T-cell (primary cell): ENCODE results near the gene ALPP. TPM values are rescaled to one million over a fixed set of nuclear protein-coding genes. Genes with fewer than 3 reads are reported as not detected.

Experiments
- ATAC-seq, 4 experiments: fragments of 200-7000 bp in 3 of 4; fragments of 150-1000 bp in 1 of 4; cut with Tn5 transposase; replicated peaks in 1 of 4; 1 replicate in 3 of 4; 2 replicates in 1 of 4; pipeline ENCODE4 v1.10.0; 2021; ENCODE audit warnings: moderate library complexity in 3 of 4, mild to moderate bottlenecking in 2 of 4, moderate number of reproducible peaks in 1 of 4
- CTCF ChIA-PET, 2 donors: fragments of 300-600 bp; sonication (Branson Sonifier 250); formaldehyde crosslinking; loops; one replicate each; lab custom pipeline; 2022; ENCODE audit warnings: antibody characterized with exemption in 2 of 2; lab: Charles Lee
- POLR2A ChIA-PET, 2 donors: fragments of 300-600 bp; sonication (Branson Sonifier 250); formaldehyde crosslinking; loops; one replicate each; lab custom pipeline; 2022; ENCODE audit warnings: antibody characterized with exemption in 2 of 2; lab: Charles Lee
- DNase-seq, 35 experiments: peaks; one replicate each; pipeline versions ENCODE4 v3.0.0 to v3.0.0-alpha.2; 2013 to 2023
- H3K27ac ChIP-seq: one replicate; pipeline ENCODE4 v1.5.1; 2013; ENCODE audit warnings: low read length
- H3K27me3 ChIP-seq, 2 experiments: replicated peaks in 1 of 2; 1 replicate in 1 of 2; 2 replicates in 1 of 2; pipeline versions ENCODE4 v1.6.1 to v1.7.0; 2013; ENCODE audit warnings: low read length in 1 of 2, mixed read lengths in 1 of 2; ENCODE audit not compliant: control insufficient read depth in 2 of 2, insufficient read depth in 2 of 2; ENCODE audit errors: extremely low read depth in 1 of 2
- H3K36me3 ChIP-seq, 2 donors: 1 replicate in 1 of 2; 2 replicates in 1 of 2; pipeline versions ENCODE4 v1.6.1 to v1.7.0; 2013; ENCODE audit warnings: low read length in 1 of 2; ENCODE audit not compliant: control insufficient read depth in 2 of 2, insufficient read depth in 1 of 2; ENCODE audit errors: extremely low read depth in 1 of 2
- H3K4me1 ChIP-seq, 2 experiments: 1 replicate in 1 of 2; 2 replicates in 1 of 2; pipeline versions ENCODE4 v1.6.1 to v1.7.0; 2013; ENCODE audit warnings: low read length in 2 of 2, mixed read lengths in 1 of 2; ENCODE audit not compliant: insufficient read depth in 2 of 2, control insufficient read depth in 1 of 2; ENCODE audit errors: extremely low read depth in 1 of 2
- H3K4me3 ChIP-seq, 2 donors: 1 replicate in 1 of 2; 2 replicates in 1 of 2; pipeline versions ENCODE4 v1.5.1 to v1.7.0; 2013; ENCODE audit warnings: mild to moderate bottlenecking in 2 of 2, low read length in 1 of 2, moderate library complexity in 1 of 2; ENCODE audit not compliant: control insufficient read depth in 1 of 2; ENCODE audit errors: extremely low read depth in 1 of 2
- H3K9me3 ChIP-seq: 2 replicates; pipeline ENCODE4 v1.7.0; 2013
- H3K27ac Mint-ChIP-seq, 2 donors: one replicate each; pipeline ENCODE4 v1.8.0; 2020 to 2021; ENCODE audit warnings: mild to moderate bottlenecking in 2 of 2, mixed read lengths in 2 of 2
- H3K27me3 Mint-ChIP-seq, 2 donors: one replicate each; pipeline ENCODE4 v1.8.0; 2021 to 2022; ENCODE audit warnings: mixed read lengths in 2 of 2
- H3K36me3 Mint-ChIP-seq: one replicate; pipeline ENCODE4 v1.8.0; 2021; ENCODE audit warnings: mixed read lengths
- H3K4me1 Mint-ChIP-seq, 3 donors: one replicate each; pipeline ENCODE4 v1.8.0; 2020 to 2022; ENCODE audit warnings: mixed read lengths in 3 of 3, mild to moderate bottlenecking in 1 of 3
- H3K4me3 Mint-ChIP-seq, 3 donors: one replicate each; pipeline ENCODE4 v1.8.0; 2020 to 2022; ENCODE audit warnings: mild to moderate bottlenecking in 3 of 3, mixed read lengths in 3 of 3, moderate library complexity in 3 of 3
- H3K9me3 Mint-ChIP-seq, 3 donors: one replicate each; pipeline ENCODE4 v1.8.0; 2020 to 2022; ENCODE audit warnings: mixed read lengths in 3 of 3
- WGBS: methylation state at CpG from one replicate; pipeline ENCODE4 v1.1.5; 2013; ENCODE audit warnings: missing lambda C conversion rate; ENCODE audit not compliant: insufficient coverage; 5-methylcytosine and 5-hydroxymethylcytosine counted together
- total RNA-seq, 35 experiments: library from RNA in 6 of 35; stranded (reverse) in 6 of 35; fragments of 120-200 nt in 1 of 35; gene quantifications; one replicate each; pipeline versions ENCODE4 v1.2.1 to v1.2.4 and lab custom pipeline; 2013 to 2026

ALPP gene
- total RNA-seq, 5 donors from 2014 or later (not counting 1 experiment from before 2014, with no cell fraction given) = 0.16 TPM; not detected in 4

DNA sequence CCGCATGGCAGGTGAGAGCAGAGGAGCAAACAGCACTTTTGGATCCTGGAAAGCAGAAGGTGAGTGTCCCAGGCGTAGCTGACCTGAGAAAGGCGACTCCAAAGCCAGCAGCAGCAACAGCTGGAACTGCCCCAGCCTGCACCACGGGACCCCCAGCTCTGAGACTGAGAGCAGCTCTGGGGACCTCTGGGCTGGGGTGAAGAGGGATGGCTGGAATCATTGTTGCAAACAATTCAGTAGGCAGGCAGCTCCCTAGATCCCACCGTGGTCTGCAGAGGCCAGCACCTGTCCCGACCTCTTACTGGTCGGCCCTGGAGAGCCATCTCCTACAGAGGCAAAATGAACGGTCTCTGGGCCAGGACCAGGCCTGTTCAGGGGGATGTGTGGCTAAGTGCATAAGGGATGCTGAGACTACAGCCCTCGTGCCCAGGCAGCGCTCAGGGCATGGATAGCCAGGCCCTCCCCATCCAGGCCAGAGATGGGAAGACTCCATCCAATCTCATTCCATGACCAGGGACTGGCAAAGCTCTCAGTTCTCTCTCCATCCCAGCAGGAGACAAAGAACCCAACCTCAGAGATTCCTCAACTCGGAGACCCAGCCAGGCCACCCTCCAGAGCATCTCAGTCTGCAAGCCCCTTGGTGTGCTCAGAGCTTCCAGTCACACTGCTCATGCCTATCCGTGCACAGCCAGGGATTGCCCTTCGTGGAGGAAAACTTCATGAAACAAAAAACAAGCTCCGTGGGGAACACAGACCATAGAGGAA is 38.2 kb upstream of the ALPP start:
- POLR2A ChIA-PET = no interaction called here
- no peaks in the 10 kb centered on the region for H3K9me3 ChIP-seq
- H3K36me3 ChIP-seq = peaks cover 3 to 8% of the 10 kb centered on the region in 2 donors
- no peak for ATAC-seq
- DNase-seq = peak in 1 of 35 experiments; percentile 2
- CTCF ChIA-PET = interaction anchor here in 1 of 2 donors (0.9 kb wide), 1 partner anchor 39 kb away, joined by 3 read pairs; no protein-coding TSS in a partner anchor
- H3K4me1 ChIP-seq = no peaks in the 10 kb centered on the region
- Mint-ChIP-seq H3K36me3 (no peaks in the 10 kb centered on the region), H3K27me3 (no peaks in the 10 kb centered on the region), H3K4me1 (peaks cover 5 to 14% (median 6%) of the 10 kb centered on the region in 3 donors), H3K9me3 (no peaks in the 10 kb centered on the region), H3K4me3 (no peak overlapping the region), H3K27ac (peak overlapping the region in 1 of 2 donors; percentile 14)
- no peak overlapping the region for H3K27ac ChIP-seq
- 98% methylated on average over 9 of the region's 14 CpGs for WGBS
- H3K4me3 ChIP-seq = no peak overlapping the region
- H3K27me3 ChIP-seq = peaks cover 0 to 2% of the 10 kb centered on the region in 2 experiments

DNA sequence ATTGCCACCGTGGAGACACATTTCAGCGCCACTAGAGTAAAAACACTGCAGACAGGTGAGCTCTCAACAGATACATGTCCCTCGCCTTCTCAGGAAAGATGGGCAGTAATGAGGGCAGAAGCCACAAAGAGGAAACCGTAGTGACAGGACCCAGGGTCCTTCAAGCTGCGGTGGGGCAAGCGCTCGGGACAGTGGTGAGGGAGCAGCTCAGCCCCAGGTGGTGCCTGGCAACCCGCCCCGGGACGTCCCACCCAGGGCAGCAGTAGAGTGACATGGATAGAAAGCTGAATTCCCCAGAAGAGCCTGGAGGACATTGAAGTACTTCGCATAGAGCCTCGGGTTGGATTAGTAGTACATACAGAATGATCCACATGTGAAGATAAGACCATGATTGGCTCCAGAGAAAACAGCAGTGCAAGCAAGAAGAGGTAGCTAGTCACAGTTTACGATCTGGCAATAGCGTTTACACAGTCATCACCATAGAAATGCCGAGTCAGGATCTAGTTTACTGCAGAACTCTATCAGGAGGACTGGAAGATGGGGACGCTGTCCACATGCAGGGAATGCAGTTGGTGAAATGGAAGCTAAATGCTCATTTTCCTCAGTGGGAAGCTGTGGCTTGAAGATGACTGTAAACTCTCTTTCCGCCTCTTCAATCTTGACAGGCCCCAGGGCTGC is 37.4 kb upstream of the ALPP start:
- H3K9me3 ChIP-seq = no peaks in the 10 kb centered on the region
- H3K27ac ChIP-seq = no peak overlapping the region
- no peaks in the 10 kb centered on the region for H3K27me3 Mint-ChIP-seq
- ChIA-PET CTCF (no interaction called here), POLR2A (no interaction called here)
- H3K36me3 ChIP-seq = peaks cover under 1 to 4% of the 10 kb centered on the region in 2 donors
- no peak overlapping the region for H3K4me3 ChIP-seq
- H3K27ac Mint-ChIP-seq = no peak overlapping the region
- H3K27me3 ChIP-seq = peaks cover 0 to 2% of the 10 kb centered on the region in 2 experiments
- DNase-seq (peak in 1 of 35 experiments; percentile 1), ATAC-seq (no peak)
- no peaks in the 10 kb centered on the region for H3K4me1 ChIP-seq
- H3K9me3 Mint-ChIP-seq = no peaks in the 10 kb centered on the region
- WGBS = 94% methylated on average over 16 of the region's 17 CpGs
- peaks cover 5 to 14% (median 6%) of the 10 kb centered on the region in 3 donors for H3K4me1 Mint-ChIP-seq
- no peak overlapping the region for H3K4me3 Mint-ChIP-seq
- H3K36me3 Mint-ChIP-seq = no peaks in the 10 kb centered on the region

DNA sequence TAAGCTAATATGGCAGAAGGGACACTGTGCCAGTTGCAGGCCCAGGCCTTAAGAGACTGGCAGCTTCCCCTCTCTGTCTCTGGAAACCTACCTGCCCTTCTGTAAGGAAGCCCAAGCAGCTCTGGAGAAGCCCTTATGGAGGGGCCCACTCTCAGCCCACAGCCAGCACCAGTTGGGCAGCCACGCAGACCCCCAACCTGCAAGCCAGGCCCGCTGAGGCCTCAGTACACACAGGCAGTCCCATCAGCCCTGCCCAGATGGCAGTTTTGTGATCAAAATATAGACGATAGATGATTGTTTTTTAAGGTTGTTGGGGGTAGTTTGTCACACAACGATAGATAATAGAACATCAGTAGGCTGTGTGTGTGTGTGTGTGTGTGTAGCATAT is 36.8 kb upstream of the ALPP start:
- Mint-ChIP-seq H3K27ac (no peak overlapping the region), H3K27me3 (no peaks in the 10 kb centered on the region), H3K9me3 (no peaks in the 10 kb centered on the region), H3K36me3 (no peaks in the 10 kb centered on the region), H3K4me3 (no peak overlapping the region), H3K4me1 (peaks cover 5 to 14% (median 6%) of the 10 kb centered on the region in 3 donors)
- no peaks in the 10 kb centered on the region for H3K4me1 ChIP-seq
- no peak overlapping the region for H3K4me3 ChIP-seq
- H3K27me3 ChIP-seq = peaks cover 0 to 2% of the 10 kb centered on the region in 2 experiments
- no peaks in the 10 kb centered on the region for H3K9me3 ChIP-seq
- 100% methylated on average over 1 of the region's 4 CpGs for WGBS
- H3K27ac ChIP-seq = no peak overlapping the region
- ATAC-seq (no peak), DNase-seq (no peak)
- ChIA-PET CTCF (no interaction called here), POLR2A (no interaction called here)
- peaks cover 0 to 1% of the 10 kb centered on the region in 2 donors for H3K36me3 ChIP-seq

DNA sequence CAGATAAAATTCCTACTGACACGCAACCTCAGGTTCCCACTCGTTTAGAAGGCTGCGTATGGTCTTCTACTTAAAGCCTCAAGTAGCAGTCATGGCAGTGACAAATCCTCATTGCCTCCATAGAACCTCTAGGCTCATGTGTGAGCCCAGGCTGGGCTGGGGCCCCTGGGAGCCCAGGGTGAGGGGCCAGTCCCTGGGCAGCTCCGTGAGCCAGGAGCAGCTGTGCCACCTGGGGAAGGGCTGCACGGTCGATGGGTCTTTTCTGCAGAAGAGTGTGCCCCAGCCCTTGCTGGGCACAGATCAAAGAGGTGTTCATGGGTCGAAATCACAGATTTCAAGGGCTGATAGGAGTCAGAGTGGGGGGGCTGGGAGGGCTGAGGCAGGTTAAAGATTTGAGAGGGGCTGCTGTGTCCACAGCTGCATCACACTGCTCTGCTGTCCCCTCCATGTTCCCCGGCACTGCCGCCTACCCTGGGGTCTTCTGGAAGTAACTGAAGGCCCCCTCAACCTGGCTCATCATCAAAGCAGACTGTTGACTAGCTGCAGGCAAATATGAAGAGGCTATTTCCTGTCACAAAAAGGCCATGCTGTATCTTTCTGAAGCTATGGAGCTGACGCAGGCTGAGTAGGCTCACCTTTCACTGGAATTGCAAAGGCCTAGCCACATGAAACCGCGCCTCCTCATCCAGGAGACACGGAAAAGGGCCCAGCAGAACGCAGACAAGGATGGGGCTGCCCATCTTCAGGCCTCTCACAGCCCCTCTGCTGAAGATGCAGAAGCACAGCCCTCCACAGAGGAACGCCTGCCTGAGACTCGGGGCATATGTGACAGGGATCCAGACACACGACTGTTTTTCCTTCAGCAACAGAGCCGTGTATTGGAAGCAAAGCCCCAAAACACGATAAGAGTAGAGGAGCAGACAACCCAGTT is 35.7 kb upstream of the ALPP start:
- H3K36me3 Mint-ChIP-seq = no peaks in the 10 kb centered on the region
- POLR2A ChIA-PET = no interaction called here
- H3K4me3 Mint-ChIP-seq = no peak overlapping the region
- Histone ChIP-seq H3K36me3 (no peaks in the 10 kb centered on the region), H3K4me1 (no peaks in the 10 kb centered on the region), H3K9me3 (no peaks in the 10 kb centered on the region), H3K27ac (no peak overlapping the region), H3K4me3 (no peak overlapping the region), H3K27me3 (peaks cover 0 to 2% of the 10 kb centered on the region in 2 experiments)
- CTCF ChIA-PET = no interaction called here
- peaks cover 5 to 14% (median 6%) of the 10 kb centered on the region in 3 donors for H3K4me1 Mint-ChIP-seq
- no peaks in the 10 kb centered on the region for H3K27me3 Mint-ChIP-seq
- 71% methylated on average over 17 of the region's 19 CpGs for WGBS
- peak overlapping the region in 1 of 2 donors; percentile 48 for H3K27ac Mint-ChIP-seq
- DNase-seq = no peak
- peak in 1 of 4 experiments; percentile 38 for ATAC-seq
- no peaks in the 10 kb centered on the region for H3K9me3 Mint-ChIP-seq

DNA sequence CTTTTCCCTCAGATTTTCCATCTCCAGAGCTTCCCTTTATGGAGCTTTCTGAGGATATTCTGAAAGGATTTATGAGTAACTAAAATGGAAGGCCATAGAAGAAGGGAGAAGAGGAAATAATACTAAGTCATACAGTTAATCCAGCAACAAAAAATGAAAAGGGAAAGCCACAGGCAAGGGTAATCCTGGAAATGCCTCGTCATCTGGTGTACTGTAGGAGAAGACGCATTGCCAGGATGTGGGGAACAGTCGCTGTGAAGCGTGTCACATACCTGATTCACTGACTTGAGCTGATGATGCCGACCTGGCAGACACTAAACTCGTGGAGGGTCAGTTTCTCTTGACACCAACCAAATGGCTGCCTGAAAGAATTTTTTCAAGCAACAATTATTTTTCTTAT is 34.7 kb upstream of the ALPP start:
- ChIA-PET CTCF (no interaction called here), POLR2A (no interaction called here)
- Mint-ChIP-seq H3K27me3 (peaks cover under 1 to 3% of the 10 kb centered on the region in 2 donors), H3K36me3 (no peaks in the 10 kb centered on the region), H3K9me3 (no peaks in the 10 kb centered on the region), H3K4me3 (no peak overlapping the region), H3K4me1 (peaks cover 5 to 14% (median 6%) of the 10 kb centered on the region in 3 donors), H3K27ac (no peak overlapping the region)
- ATAC-seq = no peak
- 18% methylated on average over 4 of the region's 6 CpGs for WGBS
- Histone ChIP-seq H3K4me1 (peaks cover 0 to 1% of the 10 kb centered on the region in 2 experiments), H3K36me3 (no peaks in the 10 kb centered on the region), H3K9me3 (no peaks in the 10 kb centered on the region), H3K27me3 (peaks cover 2 to 6% of the 10 kb centered on the region in 2 experiments), H3K4me3 (no peak overlapping the region), H3K27ac (no peak overlapping the region)
- no peak for DNase-seq

DNA sequence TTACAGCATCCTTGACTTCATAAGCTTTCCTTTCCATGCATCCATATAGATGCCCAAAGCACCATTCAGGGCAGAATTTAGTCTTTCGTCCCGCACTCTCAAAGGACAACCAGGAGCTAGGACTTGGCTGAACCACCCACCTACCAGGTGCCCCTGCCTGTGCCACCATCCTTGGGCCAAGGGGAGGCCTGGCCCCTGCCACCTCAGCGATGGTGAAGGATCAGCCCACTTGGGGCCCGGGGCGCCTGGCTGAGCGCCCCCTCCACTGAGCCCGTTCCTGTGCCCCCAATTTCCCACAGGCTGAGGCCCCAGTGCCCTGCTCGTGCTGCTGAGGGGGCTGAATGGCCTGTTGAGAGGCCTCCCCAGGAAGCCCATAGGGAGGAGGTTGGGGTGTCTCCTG is 33.3 kb upstream of the ALPP start:
- Histone ChIP-seq H3K4me3 (no peak overlapping the region), H3K27me3 (peaks cover 2 to 20% of the 10 kb centered on the region in 2 experiments), H3K36me3 (no peaks in the 10 kb centered on the region), H3K9me3 (no peaks in the 10 kb centered on the region), H3K4me1 (peaks cover 0 to 16% of the 10 kb centered on the region in 2 experiments), H3K27ac (no peak overlapping the region)
- H3K4me3 Mint-ChIP-seq = no peak overlapping the region
- WGBS = 100% methylated on average over 2 of the region's 8 CpGs
- ChIA-PET CTCF (no interaction called here), POLR2A (interaction anchor here in 1 of 2 donors (0.9 kb wide), 1 partner anchor 34 kb away, joined by 3 read pairs; no protein-coding TSS in a partner anchor)
- peaks cover 3 to 5% of the 10 kb centered on the region in 2 donors for H3K27me3 Mint-ChIP-seq
- H3K4me1 Mint-ChIP-seq = peaks cover 8 to 9% (median 9%) of the 10 kb centered on the region in 3 donors
- H3K27ac Mint-ChIP-seq = no peak overlapping the region
- ATAC-seq = no peak
- no peaks in the 10 kb centered on the region for H3K9me3 Mint-ChIP-seq
- H3K36me3 Mint-ChIP-seq = no peaks in the 10 kb centered on the region
- DNase-seq = no peak
